Activated naive CD8-positive, alpha-beta T cell treated with anti-CD3 and anti-CD28 coated beads, Interleukin-2, amount 10 ng/mL, durations not matched to agents 7 days and 5 days (primary cell): ENCODE results near the gene ATP1A1. TPM values are rescaled to one million over a fixed set of nuclear protein-coding genes. Genes with fewer than 3 reads are reported as not detected.

Experiments used
- total RNA-seq, 2 experiments: library from RNA; stranded (reverse); gene quantifications; one replicate each; pipeline ENCODE4 v1.2.3, GENCODE V29; 2021

The ATP1A1 gene
- total RNA-seq, 2 experiments from 2014 or later: 193 to 195 TPM

Other genes starting within 250 kb of the ATP1A1 start
- gene CD58, start 197.8 kb downstream of the ATP1A1 start, total RNA-seq: 10 to 100 TPM; 23.6 to 25.1 TPM